ENCODE data around the gene PPIB.

GRCh38 chr15:64158363-64159134, 4.3 kb downstream of the PPIB start:
- TF ChIP-seq CTCF (IDR thresholded peaks at IDR 0.05), result no peak
- TF ChIP-seq POLR2A (IDR thresholded peaks at IDR 0.05), result no peak
- no peak for TF ChIP-seq POLR2AphosphoS5 (IDR thresholded peaks at IDR 0.05)
- no peak for TF ChIP-seq EP300 (IDR thresholded peaks at IDR 0.05)
